Gastrocnemius medialis (tissue), 4 donors: ENCODE results near the gene ANO10.

ENCODE experiments used
- POLR2A ChIP-seq, 2 donors: fragments of 450-650 bp; IDR thresholded peaks; one replicate each; pipeline ENCODE4 v1.6.1; 2017; ENCODE audit warnings: antibody characterized with exemption in 2 of 2, mild to moderate bottlenecking in 2 of 2, moderate library complexity in 2 of 2
- TF ChIP-seq, protein P1 (sequence below), 5 experiments: fragments of 450-650 bp in 3 of 5; fragments of 200-600 bp in 2 of 5; sonication (generic) in 2 of 5; IDR thresholded peaks in 4 of 5; conservative IDR thresholded peaks in 1 of 5; 1 replicate in 4 of 5; 2 replicates in 1 of 5; pipeline ENCODE4 v1.5.1; 2016 to 2019; ENCODE audit warnings: antibody characterized with exemption in 5 of 5, mild to moderate bottlenecking in 3 of 5, moderate library complexity in 3 of 5

GRCh38 chr3:43389388-43390254 lies 232.2 kb downstream of the ANO10 start:
- no peak for TF ChIP-seq POLR2A (IDR thresholded peaks at IDR 0.05)
- TF ChIP-seq, protein P1, sequence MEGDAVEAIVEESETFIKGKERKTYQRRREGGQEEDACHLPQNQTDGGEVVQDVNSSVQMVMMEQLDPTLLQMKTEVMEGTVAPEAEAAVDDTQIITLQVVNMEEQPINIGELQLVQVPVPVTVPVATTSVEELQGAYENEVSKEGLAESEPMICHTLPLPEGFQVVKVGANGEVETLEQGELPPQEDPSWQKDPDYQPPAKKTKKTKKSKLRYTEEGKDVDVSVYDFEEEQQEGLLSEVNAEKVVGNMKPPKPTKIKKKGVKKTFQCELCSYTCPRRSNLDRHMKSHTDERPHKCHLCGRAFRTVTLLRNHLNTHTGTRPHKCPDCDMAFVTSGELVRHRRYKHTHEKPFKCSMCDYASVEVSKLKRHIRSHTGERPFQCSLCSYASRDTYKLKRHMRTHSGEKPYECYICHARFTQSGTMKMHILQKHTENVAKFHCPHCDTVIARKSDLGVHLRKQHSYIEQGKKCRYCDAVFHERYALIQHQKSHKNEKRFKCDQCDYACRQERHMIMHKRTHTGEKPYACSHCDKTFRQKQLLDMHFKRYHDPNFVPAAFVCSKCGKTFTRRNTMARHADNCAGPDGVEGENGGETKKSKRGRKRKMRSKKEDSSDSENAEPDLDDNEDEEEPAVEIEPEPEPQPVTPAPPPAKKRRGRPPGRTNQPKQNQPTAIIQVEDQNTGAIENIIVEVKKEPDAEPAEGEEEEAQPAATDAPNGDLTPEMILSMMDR (IDR thresholded peaks at IDR 0.05 in 4 of 5, conservative IDR thresholded peaks at IDR 0.05 in 1 of 5): no peak
